Neural progenitor cell (in vitro differentiated cells): ENCODE results near the gene SLC3A2. TPM values are rescaled to one million over a fixed set of nuclear protein-coding genes. Genes with fewer than 3 reads are reported as not detected.

ENCODE experiments used
- DNase-seq: peaks from one replicate; pipeline ENCODE4 v3.0.0-alpha.2; 2016; ENCODE audit warnings: low spot score
- H2AFZ ChIP-seq: fragments of 200-600 bp; sonication (generic); replicated peaks from 2 replicates; pipeline ENCODE4 v1.6.1; 2016; ENCODE audit warnings: antibody characterized with exemption
- H3F3A ChIP-seq: fragments of 200-600 bp; sonication (generic); 2 replicates; pipeline ENCODE4 v1.6.1; 2016; ENCODE audit warnings: antibody characterized with exemption, low read depth
- H3K27ac ChIP-seq: fragments of 200-600 bp; sonication (generic); 2 replicates; pipeline ENCODE4 v1.5.1; 2016; ENCODE audit warnings: mild to moderate bottlenecking
- H3K27me3 ChIP-seq: fragments of 200-600 bp; sonication (generic); 2 replicates; pipeline ENCODE4 v1.6.1; 2016; ENCODE audit warnings: mild to moderate bottlenecking, moderate library complexity
- H3K36me3 ChIP-seq: fragments of 200-600 bp; sonication (generic); 2 replicates; pipeline ENCODE4 v1.5.1; 2016
- H3K4me1 ChIP-seq: fragments of 200-600 bp; sonication (generic); 2 replicates; pipeline ENCODE4 v1.6.1; 2016; ENCODE audit warnings: mixed run types
- H3K4me2 ChIP-seq: fragments of 200-600 bp; sonication (generic); 2 replicates; pipeline ENCODE4 v1.6.1; 2016
- H3K4me3 ChIP-seq: fragments of 200-600 bp; sonication (generic); 2 replicates; pipeline ENCODE4 v1.5.1; 2016
- H3K79me2 ChIP-seq: fragments of 200-600 bp; sonication (generic); 2 replicates; pipeline ENCODE4 v1.6.1; 2016; ENCODE audit warnings: low read depth
- H3K9ac ChIP-seq: fragments of 200-600 bp; sonication (generic); 2 replicates; pipeline ENCODE4 v1.6.1; 2016
- H3K9me3 ChIP-seq: fragments of 200-600 bp; sonication (generic); 2 replicates; pipeline ENCODE4 v1.5.1; 2016; ENCODE audit warnings: low read depth
- H4K20me1 ChIP-seq: fragments of 200-600 bp; sonication (generic); 2 replicates; pipeline ENCODE4 v1.6.1; 2016; ENCODE audit warnings: low read depth
- H3K27ac Mint-ChIP-seq: 3 replicates; pipeline ENCODE4 v1.8.0; 2021; ENCODE audit warnings: mixed read lengths
- H3K27me3 Mint-ChIP-seq: 2 replicates; pipeline ENCODE4 v1.8.0; 2022; ENCODE audit warnings: low read depth, mild to moderate bottlenecking, inconsistent platforms, moderate library complexity, mixed read lengths; ENCODE audit not compliant: insufficient read depth
- H3K36me3 Mint-ChIP-seq: 3 replicates; pipeline ENCODE4 v1.8.0; 2021; ENCODE audit warnings: mixed read lengths
- H3K4me1 Mint-ChIP-seq: 3 replicates; pipeline ENCODE4 v1.8.0; 2021; ENCODE audit warnings: mixed read lengths
- H3K4me3 Mint-ChIP-seq: 3 replicates; pipeline ENCODE4 v1.8.0; 2021; ENCODE audit warnings: mild to moderate bottlenecking, moderate library complexity, mixed read lengths
- H3K9me3 Mint-ChIP-seq: 3 replicates; pipeline ENCODE4 v1.8.0; 2020; ENCODE audit warnings: mixed read lengths
- CTCF ChIP-seq: fragments of 200-600 bp; sonication (generic); IDR thresholded peaks from 2 replicates; pipeline ENCODE4 v1.5.1; 2017; ENCODE audit warnings: antibody characterized with exemption, mild to moderate bottlenecking
- EZH2 ChIP-seq: fragments of 200-600 bp; sonication (generic); IDR thresholded peaks from 2 replicates; pipeline ENCODE4 v1.6.1; 2017; ENCODE audit warnings: antibody characterized with exemption, mild to moderate bottlenecking, moderate library complexity
- EZH2phosphoT487 ChIP-seq: fragments of 200-600 bp; sonication (generic); IDR thresholded peaks from 2 replicates; pipeline ENCODE4 v1.6.1; 2017; ENCODE audit warnings: antibody characterized with exemption
- total RNA-seq: library from RNA; depleted of rRNA; stranded (reverse); fragments of >200 nt; gene quantifications from 2 replicates; pipeline ENCODE4 v1.2.3, GENCODE V29; 2015; ENCODE audit warnings: low replicate concordance

The SLC3A2 gene
- total RNA-seq, 1 donor from 2014 or later = 99.8 TPM

GRCh38 chr11:62912268-62912667 lies 31.6 kb downstream of the SLC3A2 start:
- H3K36me3 ChIP-seq = no peaks in the 10 kb centered on the region
- H3K27me3 ChIP-seq = no peaks in the 10 kb centered on the region
- H3K79me2 ChIP-seq = no peaks in the 10 kb centered on the region
- DNase-seq = no peak
- Mint-ChIP-seq H3K4me3 (no peak overlapping the region), H3K9me3 (peaks cover 2% of the 10 kb centered on the region), H3K4me1 (no peaks in the 10 kb centered on the region), H3K36me3 (no peaks in the 10 kb centered on the region), H3K27ac (no peak overlapping the region), H3K27me3 (peaks cover 6% of the 10 kb centered on the region)
- no peak overlapping the region for H3K4me3 ChIP-seq
- no peak overlapping the region for H3K9ac ChIP-seq
- H2AFZ ChIP-seq = no peak overlapping the region
- no peaks in the 10 kb centered on the region for H3K9me3 ChIP-seq
- H3K4me2 ChIP-seq = no peak overlapping the region
- H3K4me1 ChIP-seq = peaks cover 3% of the 10 kb centered on the region
- TF ChIP-seq EZH2phosphoT487 = no peak
- no peak for TF ChIP-seq CTCF
- TF ChIP-seq EZH2 = no peak
- H4K20me1 ChIP-seq = no peaks in the 10 kb centered on the region
- H3K27ac ChIP-seq = no peak overlapping the region
- no peaks in the 10 kb centered on the region for H3F3A ChIP-seq

- Mint-ChIP-seq H3K4me3 (no peak overlapping the region), H3K4me1 (no peaks in the 10 kb centered on the region), H3K36me3 (no peaks in the 10 kb centered on the region), H3K27me3 (peaks cover 7% of the 10 kb centered on the region), H3K27ac (no peak overlapping the region), H3K9me3 (peaks cover 2% of the 10 kb centered on the region)
- no peak overlapping the region for H3K4me2 ChIP-seq
- no peaks in the 10 kb centered on the region for H3K79me2 ChIP-seq
- no peaks in the 10 kb centered on the region for H3F3A ChIP-seq
- TF ChIP-seq EZH2 (no peak), EZH2phosphoT487 (no peak), CTCF (no peak)
- no peaks in the 10 kb centered on the region for H3K36me3 ChIP-seq
- H3K27me3 ChIP-seq = no peaks in the 10 kb centered on the region
- H3K4me3 ChIP-seq = no peak overlapping the region
- H3K4me1 ChIP-seq = peaks cover under 1% of the 10 kb centered on the region
- no peak overlapping the region for H3K27ac ChIP-seq
- H3K9ac ChIP-seq = no peak overlapping the region
- no peak overlapping the region for H2AFZ ChIP-seq
- no peaks in the 10 kb centered on the region for H3K9me3 ChIP-seq
- DNase-seq = no peak
- no peaks in the 10 kb centered on the region for H4K20me1 ChIP-seq
Observed at GRCh38 chr11:62914416-62914815, 33.7 kb downstream of the SLC3A2 start.

GRCh38 chr11:62917906-62918502 lies 37.3 kb downstream of the SLC3A2 start:
- Histone ChIP-seq H3F3A (peaks cover 4% of the 10 kb centered on the region), H2AFZ (no peak overlapping the region), H3K4me2 (no peak overlapping the region), H3K4me3 (no peak overlapping the region), H3K9me3 (no peaks in the 10 kb centered on the region), H3K27ac (no peak overlapping the region), H4K20me1 (no peaks in the 10 kb centered on the region), H3K36me3 (no peaks in the 10 kb centered on the region), H3K27me3 (peaks cover 11% of the 10 kb centered on the region), H3K9ac (no peak overlapping the region), H3K4me1 (peaks cover 5% of the 10 kb centered on the region), H3K79me2 (no peaks in the 10 kb centered on the region)
- no peaks in the 10 kb centered on the region for H3K36me3 Mint-ChIP-seq
- H3K9me3 Mint-ChIP-seq = peaks cover 2% of the 10 kb centered on the region
- peak overlapping the region; percentile 50 for H3K27ac Mint-ChIP-seq
- no peak for TF ChIP-seq EZH2phosphoT487
- TF ChIP-seq EZH2 = no peak
- no peak for TF ChIP-seq CTCF
- H3K4me1 Mint-ChIP-seq = peaks cover 11% of the 10 kb centered on the region
- H3K4me3 Mint-ChIP-seq = no peak overlapping the region
- DNase-seq = no peak
- peaks cover 15% of the 10 kb centered on the region for H3K27me3 Mint-ChIP-seq
